OCI-LY7 (cell line): ENCODE measurements around the gene PIWIL1. TPM values are rescaled to one million over a fixed set of nuclear protein-coding genes. Genes with fewer than 3 reads are reported as not detected.

ENCODE experiments used
- BruUV-seq: library from RNA; stranded (reverse); fragments of 400-500 nt; replicated peaks from 2 replicates; lab custom pipeline; 2021; lab: Mats Ljungman, UMichigan
- CTCF ChIA-PET: fragments of 300-600 bp; sonication (Branson Sonifier 250); formaldehyde crosslinking; loops from one replicate; lab custom pipeline; 2022; ENCODE audit warnings: antibody characterized with exemption; ENCODE audit not compliant: unreplicated experiment; lab: Charles Lee
- POLR2A ChIA-PET: fragments of 300-600 bp; sonication (Branson Sonifier 250); formaldehyde crosslinking; loops from one replicate; lab custom pipeline; 2022; ENCODE audit warnings: antibody characterized with exemption; lab: Charles Lee
- DNase-seq: peaks from one replicate; pipeline ENCODE4 v3.0.0-alpha.2; 2015; ENCODE audit warnings: low spot score
- H2AFZ ChIP-seq: fragments of 200-600 bp; sonication (generic), shearing (Covaris generic); 2 replicates; pipeline ENCODE4 v1.6.1; 2014; ENCODE audit warnings: mild to moderate bottlenecking, antibody characterized with exemption, low read length, moderate library complexity
- H3K27ac ChIP-seq: fragments of 200-600 bp; sonication (generic); 2 replicates; pipeline ENCODE4 v1.5.1; 2014; ENCODE audit warnings: mixed run types, low read depth, mild to moderate bottlenecking, moderate library complexity, low read length, inconsistent platforms; ENCODE audit not compliant: poor library complexity, severe bottlenecking
- H3K36me3 ChIP-seq: fragments of 200-600 bp; sonication (generic); 2 replicates; pipeline ENCODE4 v1.6.1; 2014; ENCODE audit warnings: mild to moderate bottlenecking, antibody characterized with exemption, low read length, moderate library complexity, mixed read lengths; ENCODE audit not compliant: insufficient read depth
- H3K4me1 ChIP-seq: fragments of 200-600 bp; sonication (generic); 2 replicates; pipeline ENCODE4 v1.5.1; 2014; ENCODE audit warnings: mild to moderate bottlenecking, low read length; ENCODE audit not compliant: insufficient read depth, poor library complexity, severe bottlenecking
- H3K4me2 ChIP-seq: fragments of 200-600 bp; sonication (generic); 2 replicates; pipeline ENCODE4 v1.6.1; 2014; ENCODE audit warnings: mild to moderate bottlenecking, low read length
- H3K4me3 ChIP-seq: fragments of 200-600 bp; sonication (generic); 2 replicates; pipeline ENCODE4 v1.5.1; 2014; ENCODE audit warnings: mild to moderate bottlenecking, low read depth, low read length; ENCODE audit not compliant: poor library complexity, severe bottlenecking
- H3K79me2 ChIP-seq: fragments of 200-600 bp; sonication (generic); 2 replicates; pipeline ENCODE4 v1.6.1; 2016; ENCODE audit warnings: low read depth, mild to moderate bottlenecking, low read length, moderate library complexity, mixed read lengths; ENCODE audit not compliant: insufficient read depth
- H3K9me2 ChIP-seq: fragments of 200-600 bp; sonication (generic); 2 replicates; pipeline ENCODE4 v1.6.1; 2016; ENCODE audit warnings: mild to moderate bottlenecking, low read length, mixed read lengths; ENCODE audit not compliant: insufficient read depth
- H3K9me3 ChIP-seq: fragments of 200-600 bp; sonication (generic); 2 replicates; pipeline ENCODE4 v1.6.1; 2014; ENCODE audit warnings: mild to moderate bottlenecking, mixed run types, low read length, mixed read lengths
- H4K20me1 ChIP-seq: fragments of 200-600 bp; sonication (generic); 2 replicates; pipeline ENCODE4 v1.6.1; 2014; ENCODE audit warnings: mild to moderate bottlenecking, antibody characterized with exemption, low read length, moderate library complexity, mixed read lengths; ENCODE audit not compliant: insufficient read depth
- CTCF ChIP-seq: fragments of 200-600 bp; sonication (generic); conservative IDR thresholded peaks from 2 replicates; pipeline ENCODE4 v1.5.1; 2014; ENCODE audit warnings: mild to moderate bottlenecking, antibody characterized with exemption, low read length, moderate library complexity, mixed read lengths
- EZH2phosphoT487 ChIP-seq: fragments of 200-600 bp; sonication (generic); IDR thresholded peaks from 2 replicates; pipeline ENCODE4 v1.6.1; 2018; ENCODE audit warnings: low read depth, borderline replicate concordance, mild to moderate bottlenecking, mixed run types, antibody characterized with exemption, low read length, moderate library complexity, mixed read lengths
- intact Hi-C: fragments of 100-400 bp; cut with micrococcal nuclease; formaldehyde crosslinking; loops from one replicate; pipeline ENCODE4 v1.10.0; 2022; ENCODE audit not compliant: unreplicated experiment
- total RNA-seq, 2 experiments: library from RNA; depleted of rRNA in 1 of 2; stranded (reverse); fragments of >200 nt in 1 of 2; shearing (Covaris generic) in 1 of 2; gene quantifications; 2 replicates each; pipeline ENCODE4 v1.2.3, GENCODE V29; 2014 to 2022

The PIWIL1 gene
- total RNA-seq, 2 experiments from 2014 or later: not detected

- H4K20me1 ChIP-seq: no peaks in the 10 kb centered on the region
- no peak for DNase-seq
- no peak overlapping the region for H3K4me2 ChIP-seq
- no peak overlapping the region for H3K27ac ChIP-seq
- no TSS peak for BruUV-seq
- no peak overlapping the region for H3K4me3 ChIP-seq
- no peaks in the 10 kb centered on the region for H3K36me3 ChIP-seq
- no peaks in the 10 kb centered on the region for H3K79me2 ChIP-seq
- no peak overlapping the region for H2AFZ ChIP-seq
- no peak for TF ChIP-seq EZH2phosphoT487
- TF ChIP-seq CTCF: no peak
- POLR2A ChIA-PET: no interaction called here
- intact Hi-C loops: no loop called here
- no peaks in the 10 kb centered on the region for H3K9me3 ChIP-seq
- CTCF ChIA-PET: no interaction called here
- no peaks in the 10 kb centered on the region for H3K4me1 ChIP-seq
- H3K9me2 ChIP-seq: no peaks in the 10 kb centered on the region
Observed at GRCh38 chr12:130344529-130344928, 6.8 kb downstream of the PIWIL1 start.

- Histone ChIP-seq H3K27ac (no peak overlapping the region), H3K79me2 (no peaks in the 10 kb centered on the region), H3K36me3 (no peaks in the 10 kb centered on the region), H3K4me3 (no peak overlapping the region), H3K4me1 (no peaks in the 10 kb centered on the region), H4K20me1 (no peaks in the 10 kb centered on the region), H3K9me2 (no peaks in the 10 kb centered on the region), H3K9me3 (no peaks in the 10 kb centered on the region), H3K4me2 (no peak overlapping the region), H2AFZ (no peak overlapping the region)
- no TSS peak for BruUV-seq
- intact Hi-C loops: no loop called here
- POLR2A ChIA-PET: no interaction called here
- no peak for DNase-seq
- TF ChIP-seq CTCF: no peak
- CTCF ChIA-PET: no interaction called here
Observed at GRCh38 chr12:130345292-130345691, 7.6 kb downstream of the PIWIL1 start.

- no peak overlapping the region for H3K4me2 ChIP-seq
- no peaks in the 10 kb centered on the region for H4K20me1 ChIP-seq
- no peak overlapping the region for H3K27ac ChIP-seq
- ChIA-PET CTCF (no interaction called here), POLR2A (no interaction called here)
- H3K79me2 ChIP-seq: no peaks in the 10 kb centered on the region
- no peaks in the 10 kb centered on the region for H3K9me2 ChIP-seq
- H3K4me1 ChIP-seq: no peaks in the 10 kb centered on the region
- no peak overlapping the region for H2AFZ ChIP-seq
- H3K4me3 ChIP-seq: no peak overlapping the region
- BruUV-seq: no TSS peak
- intact Hi-C loops: no loop called here
- no peak for TF ChIP-seq CTCF
- no peak for TF ChIP-seq EZH2phosphoT487
- H3K36me3 ChIP-seq: no peaks in the 10 kb centered on the region
- H3K9me3 ChIP-seq: no peaks in the 10 kb centered on the region
- no peak for DNase-seq
Observed at GRCh38 chr12:130347588-130347987, 9.9 kb downstream of the PIWIL1 start.
